K562 (cell line): ENCODE data around the gene ARL17B. TPM values are rescaled to one million over a fixed set of nuclear protein-coding genes. Genes with fewer than 3 reads are reported as not detected.
"Not testable (repeated sequence)": the region's sequence is repeated elsewhere in the genome, so short reads cannot be mapped to it uniquely, and the experiment has no call there.

ENCODE experiments used
- ASH1L ChIP-seq: fragments of 450-650 bp; IDR thresholded peaks from 2 replicates; pipeline ENCODE4 v1.6.1; 2018; ENCODE audit warnings: borderline replicate concordance, mild to moderate bottlenecking, low read depth; ENCODE audit not compliant: partially characterized antibody
- ATF1 ChIP-seq, 2 experiments: fragments of 450-650 bp in 1 of 2; IDR thresholded peaks; 2 replicates each; pipeline ENCODE4 v1.6.1; 2016; ENCODE audit warnings: missing compliant biosample characterization in 1 of 2, missing genetic modification characterization in 1 of 2
- BRD9 ChIP-seq: fragments of 450-650 bp; IDR thresholded peaks from 2 replicates; pipeline ENCODE4 v1.6.1; 2018; ENCODE audit warnings: low read depth; ENCODE audit not compliant: partially characterized antibody
- DPF2 ChIP-seq: fragments of 450-650 bp; IDR thresholded peaks from 2 replicates; pipeline ENCODE4 v1.6.1; 2016
- ELF1 ChIP-seq: fragments of 200-800 bp; sonication (Bioruptor generic); IDR thresholded peaks from 2 replicates; pipeline ENCODE4 v1.6.1; 2016; ENCODE audit warnings: missing genetic modification characterization, missing compliant biosample characterization
- HDGF ChIP-seq: fragments of 450-650 bp; IDR thresholded peaks from 2 replicates; pipeline ENCODE4 v1.6.1; 2016
- KAT7 ChIP-seq: sonication (generic); formaldehyde crosslinking; IDR thresholded peaks from 2 replicates; pipeline ENCODE4 v1.8.0; 2022; ENCODE audit warnings: missing genetic modification reagents, mild to moderate bottlenecking, borderline replicate concordance
- MAZ ChIP-seq, 2 experiments: fragments of 450-650 bp in 1 of 2; sonication (generic) in 1 of 2; formaldehyde crosslinking; IDR thresholded peaks in 1 of 2; conservative IDR thresholded peaks in 1 of 2; 2 replicates each; pipeline versions ENCODE4 v1.4.0 to v1.5.0; 2020; ENCODE audit warnings: mild to moderate bottlenecking in 1 of 2, missing genetic modification reagents in 1 of 2
- MTA1 ChIP-seq: fragments of 450-650 bp; IDR thresholded peaks from 2 replicates; pipeline ENCODE4 v1.6.1; 2017; ENCODE audit warnings: borderline replicate concordance
- MYC ChIP-seq, 2 experiments: fragments of 250-450 bp in 1 of 2; sonication (Bioruptor Pico) in 1 of 2; IDR thresholded peaks; 2 replicates each; pipeline versions ENCODE4 v1.5.1 to v1.6.1; 2012 to 2021; ENCODE audit warnings: low read depth in 2 of 2, borderline replicate concordance in 1 of 2, improper control_type of control experiment in 1 of 2, low read length in 1 of 2, mild to moderate bottlenecking in 1 of 2, moderate library complexity in 1 of 2
- NFE2L1 ChIP-seq: fragments of 450-650 bp; IDR thresholded peaks from 2 replicates; pipeline ENCODE4 v1.6.1; 2016; ENCODE audit warnings: missing genetic modification characterization, low read depth, mild to moderate bottlenecking, missing compliant biosample characterization, moderate library complexity, borderline replicate concordance
- ZNF780A ChIP-seq: fragments of 250-450 bp; sonication (Bioruptor Pico); IDR thresholded peaks from 2 replicates; pipeline ENCODE4 v1.5.0; 2021; ENCODE audit warnings: mild to moderate bottlenecking
- polyA plus RNA-seq, 8 experiments: library from polyadenylated mRNA; depleted of rRNA in 4 of 8; stranded (reverse) in 5 of 8; unstranded in 3 of 8; fragments of >200 nt; fragmentation: Nextera tagmentation in 2 of 8; fragmentation: Illumina TruSeq in 1 of 8; extraction: Ambion mirVana in 2 of 8; extraction: Trizol in 1 of 8; gene quantifications; 2 replicates each; pipeline versions ENCODE4 v1.2.1 to v1.2.3, GENCODE V29; 2011 to 2014; ENCODE audit warnings: inconsistent platforms in 1 of 8, missing spikeins in 1 of 8
- total RNA-seq, 7 experiments: library from RNA; depleted of rRNA in 6 of 7; stranded (reverse); fragments of >200 nt in 6 of 7; fragmentation: Illumina TruSeq in 2 of 7; extraction: Trizol in 2 of 7; gene quantifications; 2 replicates each; pipeline versions ENCODE4 v1.2.1 to v1.2.3, GENCODE V29; 2011 to 2021; ENCODE audit warnings: low replicate concordance in 1 of 7
- TF ChIP-seq, protein P1 (sequence below): sonication (generic); formaldehyde crosslinking; IDR thresholded peaks from 2 replicates; pipeline ENCODE4 v1.8.0; 2023; ENCODE audit warnings: mild to moderate bottlenecking, missing genetic modification reagents
- TF ChIP-seq, protein P2 (sequence below), 2 experiments: fragments of 450-650 bp; IDR thresholded peaks; 2 replicates each; pipeline ENCODE4 v1.6.1; 2016
- TF ChIP-seq, protein P3 (sequence below): fragments of 250-450 bp; sonication (Bioruptor Pico); IDR thresholded peaks from 2 replicates; pipeline ENCODE4 v1.5.0; 2021; ENCODE audit warnings: mild to moderate bottlenecking, moderate library complexity
- TF ChIP-seq, protein P4 (sequence below): sonication (generic); formaldehyde crosslinking; IDR thresholded peaks from 2 replicates; pipeline ENCODE4 v1.8.1; 2023; ENCODE audit warnings: mild to moderate bottlenecking, missing genetic modification reagents

ARL17B gene
- total and polyA plus RNA-seq, 9 of the 15 experiments (the other 6 are each of a cell fraction or from before 2014, with no cell fraction given), result 4.0 to 24.2 (median 8.4) TPM

DNA sequence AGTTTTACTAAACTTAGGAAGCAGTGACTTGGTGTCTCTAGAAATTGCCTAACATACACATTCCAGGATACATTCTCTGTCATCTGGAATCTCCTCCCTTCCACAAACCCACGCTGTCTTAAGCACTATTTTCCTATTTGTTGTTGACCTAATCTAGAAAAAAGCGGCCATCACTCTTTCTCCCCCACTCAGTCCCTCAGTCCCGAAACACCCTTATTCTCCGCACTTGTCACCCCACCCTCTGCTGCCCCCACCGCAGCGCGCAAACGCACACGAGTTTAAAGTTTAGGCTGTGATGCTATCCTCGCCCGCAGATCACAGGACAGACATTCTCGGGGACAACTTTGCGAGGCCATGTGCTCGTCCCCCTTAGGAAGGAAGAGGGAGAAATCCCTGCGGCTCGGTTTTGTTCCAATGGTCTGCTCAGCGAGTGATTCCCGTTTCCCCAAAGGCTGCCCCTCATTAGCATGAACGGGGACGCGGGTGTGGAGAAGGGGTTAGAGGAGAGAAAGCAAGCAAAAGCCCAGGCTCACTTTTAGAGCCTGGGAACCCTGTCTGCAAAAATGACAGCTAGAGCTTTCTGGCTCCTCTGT is 95.4 kb downstream of the ARL17B start (continued):
- TF ChIP-seq MAZ (CRISPR knock-in tag; conservative IDR thresholded peaks at IDR 0.05 in 1 of 2, IDR thresholded peaks at IDR 0.05 in 1 of 2) (0 out of 4 replicates have a peak, but pooled peaks of 1 of the 2 experiments have one; percentile 7), ZNF780A (CRISPR knock-in tag) (peak; percentile 62; the same call in 1 of the 2 replicates), MTA1 (peak; percentile 27; the same call in 1 of the 2 replicates), ELF1 (tag) (peak; percentile 43; the same call in 1 of the 2 replicates), HDGF (peak; percentile 44; the same call in 1 of the 2 replicates), KAT7 (CRISPR knock-in tag) (peak; percentile 94; the same call in 1 of the 2 replicates), ASH1L (peak; percentile 8), DPF2 (0 out of 2 replicates have a peak, but pooled peaks have one; percentile 32), MYC (IDR thresholded peaks at IDR 0.05; ENCODE audit: low read depth, low read length) (peak; percentile 62), MYC (CRISPR knock-in tag; IDR thresholded peaks at IDR 0.05; ENCODE audit: borderline replicate concordance, low read depth) (peak; percentile 76; the same call in 1 of the 2 replicates), BRD9 (peak; percentile 42), NFE2L1 (tag) (peak; percentile 9; the same call in 1 of the 2 replicates), ATF1 (tag; IDR thresholded peaks at IDR 0.05) (peak; percentile 17; the same call in 1 of the 2 replicates)
- TF ChIP-seq, protein P1, sequence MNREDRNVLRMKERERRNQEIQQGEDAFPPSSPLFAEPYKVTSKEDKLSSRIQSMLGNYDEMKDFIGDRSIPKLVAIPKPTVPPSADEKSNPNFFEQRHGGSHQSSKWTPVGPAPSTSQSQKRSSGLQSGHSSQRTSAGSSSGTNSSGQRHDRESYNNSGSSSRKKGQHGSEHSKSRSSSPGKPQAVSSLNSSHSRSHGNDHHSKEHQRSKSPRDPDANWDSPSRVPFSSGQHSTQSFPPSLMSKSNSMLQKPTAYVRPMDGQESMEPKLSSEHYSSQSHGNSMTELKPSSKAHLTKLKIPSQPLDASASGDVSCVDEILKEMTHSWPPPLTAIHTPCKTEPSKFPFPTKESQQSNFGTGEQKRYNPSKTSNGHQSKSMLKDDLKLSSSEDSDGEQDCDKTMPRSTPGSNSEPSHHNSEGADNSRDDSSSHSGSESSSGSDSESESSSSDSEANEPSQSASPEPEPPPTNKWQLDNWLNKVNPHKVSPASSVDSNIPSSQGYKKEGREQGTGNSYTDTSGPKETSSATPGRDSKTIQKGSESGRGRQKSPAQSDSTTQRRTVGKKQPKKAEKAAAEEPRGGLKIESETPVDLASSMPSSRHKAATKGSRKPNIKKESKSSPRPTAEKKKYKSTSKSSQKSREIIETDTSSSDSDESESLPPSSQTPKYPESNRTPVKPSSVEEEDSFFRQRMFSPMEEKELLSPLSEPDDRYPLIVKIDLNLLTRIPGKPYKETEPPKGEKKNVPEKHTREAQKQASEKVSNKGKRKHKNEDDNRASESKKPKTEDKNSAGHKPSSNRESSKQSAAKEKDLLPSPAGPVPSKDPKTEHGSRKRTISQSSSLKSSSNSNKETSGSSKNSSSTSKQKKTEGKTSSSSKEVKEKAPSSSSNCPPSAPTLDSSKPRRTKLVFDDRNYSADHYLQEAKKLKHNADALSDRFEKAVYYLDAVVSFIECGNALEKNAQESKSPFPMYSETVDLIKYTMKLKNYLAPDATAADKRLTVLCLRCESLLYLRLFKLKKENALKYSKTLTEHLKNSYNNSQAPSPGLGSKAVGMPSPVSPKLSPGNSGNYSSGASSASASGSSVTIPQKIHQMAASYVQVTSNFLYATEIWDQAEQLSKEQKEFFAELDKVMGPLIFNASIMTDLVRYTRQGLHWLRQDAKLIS (CRISPR knock-in tag), result 0 out of 2 replicates have a peak, but pooled peaks have one; percentile 29
- TF ChIP-seq, protein P2, sequence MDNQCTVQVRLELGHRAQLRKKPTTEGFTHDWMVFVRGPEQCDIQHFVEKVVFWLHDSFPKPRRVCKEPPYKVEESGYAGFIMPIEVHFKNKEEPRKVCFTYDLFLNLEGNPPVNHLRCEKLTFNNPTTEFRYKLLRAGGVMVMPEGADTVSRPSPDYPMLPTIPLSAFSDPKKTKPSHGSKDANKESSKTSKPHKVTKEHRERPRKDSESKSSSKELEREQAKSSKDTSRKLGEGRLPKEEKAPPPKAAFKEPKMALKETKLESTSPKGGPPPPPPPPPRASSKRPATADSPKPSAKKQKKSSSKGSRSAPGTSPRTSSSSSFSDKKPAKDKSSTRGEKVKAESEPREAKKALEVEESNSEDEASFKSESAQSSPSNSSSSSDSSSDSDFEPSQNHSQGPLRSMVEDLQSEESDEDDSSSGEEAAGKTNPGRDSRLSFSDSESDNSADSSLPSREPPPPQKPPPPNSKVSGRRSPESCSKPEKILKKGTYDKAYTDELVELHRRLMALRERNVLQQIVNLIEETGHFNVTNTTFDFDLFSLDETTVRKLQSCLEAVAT (IDR thresholded peaks at IDR 0.05), result 0 out of 4 replicates have a peak, but pooled peaks of 1 of the 2 experiments have one; percentile 22
- TF ChIP-seq, protein P3, sequence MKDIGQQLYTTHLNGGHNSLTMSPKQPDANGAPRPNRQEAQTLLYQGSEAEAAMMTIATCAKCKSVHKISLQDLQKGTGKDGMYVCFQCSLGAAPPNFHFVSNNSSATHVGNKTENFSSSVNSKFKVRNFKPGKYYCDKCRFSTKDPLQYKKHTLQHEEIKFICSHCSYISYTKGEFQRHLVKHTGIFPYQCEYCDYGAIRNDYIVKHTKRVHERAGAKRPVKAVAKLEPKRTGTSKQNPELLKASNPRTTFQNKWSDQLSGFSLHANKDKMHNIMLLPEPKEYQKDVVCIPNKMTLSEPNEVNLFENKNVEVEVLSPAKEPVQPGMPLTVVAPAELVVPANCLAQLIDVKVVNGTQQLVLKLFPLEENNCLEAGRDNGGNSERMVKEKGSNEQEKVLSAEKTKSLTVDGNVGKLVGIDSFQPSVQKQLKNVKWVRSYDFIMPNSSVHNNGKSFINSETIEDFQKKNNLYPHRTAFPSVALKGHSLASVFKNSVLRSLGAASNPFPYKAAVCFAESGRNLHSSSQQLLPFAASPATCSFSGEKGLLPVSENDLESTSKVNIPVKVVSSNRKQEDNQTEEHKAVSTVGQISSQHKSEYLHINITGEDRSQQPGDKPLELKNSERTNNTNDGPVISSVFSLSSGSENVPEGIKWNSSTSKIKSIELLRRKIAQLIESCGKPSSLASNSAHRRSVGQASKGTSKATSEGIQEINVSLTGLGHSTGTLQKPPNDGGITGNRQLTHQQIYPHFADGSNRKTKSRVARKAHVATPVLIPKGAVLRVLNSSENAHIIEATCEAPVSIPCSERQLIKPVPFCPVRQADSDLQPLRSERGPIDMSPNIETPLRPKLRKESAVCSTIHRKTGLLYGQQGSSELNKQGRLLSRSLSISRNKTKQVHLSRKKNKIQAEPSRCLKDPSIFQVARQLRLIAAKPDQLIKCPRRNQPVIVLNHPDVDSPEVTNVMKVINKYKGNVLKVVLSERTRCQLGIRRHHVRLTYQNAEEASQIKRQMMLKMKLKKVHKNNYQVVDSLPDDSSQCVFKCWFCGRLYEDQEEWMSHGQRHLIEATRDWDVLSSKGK (CRISPR knock-in tag), result 0 out of 2 replicates have a peak, but pooled peaks have one; percentile 27
- not testable (repeated sequence) for TF ChIP-seq ATF1 (CRISPR knock-in tag; IDR thresholded peaks at IDR 0.05)
- TF ChIP-seq, protein P4, sequence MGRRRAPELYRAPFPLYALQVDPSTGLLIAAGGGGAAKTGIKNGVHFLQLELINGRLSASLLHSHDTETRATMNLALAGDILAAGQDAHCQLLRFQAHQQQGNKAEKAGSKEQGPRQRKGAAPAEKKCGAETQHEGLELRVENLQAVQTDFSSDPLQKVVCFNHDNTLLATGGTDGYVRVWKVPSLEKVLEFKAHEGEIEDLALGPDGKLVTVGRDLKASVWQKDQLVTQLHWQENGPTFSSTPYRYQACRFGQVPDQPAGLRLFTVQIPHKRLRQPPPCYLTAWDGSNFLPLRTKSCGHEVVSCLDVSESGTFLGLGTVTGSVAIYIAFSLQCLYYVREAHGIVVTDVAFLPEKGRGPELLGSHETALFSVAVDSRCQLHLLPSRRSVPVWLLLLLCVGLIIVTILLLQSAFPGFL (CRISPR knock-in tag), result 0 out of 2 replicates have a peak, but pooled peaks have one; percentile 31
